Common myeloid progenitor, CD34-positive (primary cell): ENCODE data around the gene ZBTB1.
"Not testable (repeated sequence)": the region's sequence is repeated elsewhere in the genome, so short reads cannot be mapped to it uniquely, and the experiment has no call there.

Source experiments
- CTCF ChIA-PET: fragments of 350-600 bp; sonication (Branson Sonifier 250); formaldehyde crosslinking; loops from one replicate; lab custom pipeline; 2021; ENCODE audit warnings: antibody characterized with exemption; lab: Charles Lee
- POLR2A ChIA-PET: fragments of 350-600 bp; sonication (Branson Sonifier 250); formaldehyde crosslinking; loops from one replicate; lab custom pipeline; 2021; ENCODE audit warnings: antibody characterized with exemption; lab: Charles Lee
- DNase-seq, 3 donors: peaks; one replicate each; pipeline versions ENCODE4 v3.0.0 to v3.0.0-alpha.2; 2013
- H3K27ac ChIP-seq, 2 experiments: 1 replicate in 1 of 2; 2 replicates in 1 of 2; pipeline ENCODE4 v1.7.0; 2013; ENCODE audit warnings: inconsistent platforms in 2 of 2, low read length in 2 of 2, mild to moderate bottlenecking in 2 of 2, low read depth in 1 of 2, moderate library complexity in 1 of 2; ENCODE audit not compliant: severe bottlenecking in 2 of 2, insufficient read depth in 1 of 2, poor library complexity in 1 of 2
- H3K27me3 ChIP-seq, 5 experiments: replicated peaks in 2 of 5; 1 replicate in 3 of 5; 2 replicates in 2 of 5; pipeline versions ENCODE4 v1.6.1 to v1.7.0; 2013; ENCODE audit warnings: low read length in 4 of 5, mild to moderate bottlenecking in 2 of 5, moderate library complexity in 2 of 5, inconsistent platforms in 1 of 5; ENCODE audit not compliant: insufficient read depth in 5 of 5, control insufficient read depth in 4 of 5
- H3K36me3 ChIP-seq, 4 experiments: 1 replicate in 2 of 4; 2 replicates in 2 of 4; pipeline versions ENCODE4 v1.6.1 to v1.7.0; 2013; ENCODE audit warnings: low read length in 3 of 4, control low read depth in 1 of 4, mild to moderate bottlenecking in 1 of 4; ENCODE audit not compliant: control insufficient read depth in 4 of 4, insufficient read depth in 4 of 4
- H3K4me1 ChIP-seq, 4 experiments: 1 replicate in 3 of 4; 2 replicates in 1 of 4; pipeline versions ENCODE4 v1.6.1 to v1.7.1; 2013; ENCODE audit warnings: low read length in 3 of 4, mild to moderate bottlenecking in 3 of 4, control low read depth in 1 of 4, inconsistent platforms in 1 of 4, moderate library complexity in 1 of 4; ENCODE audit not compliant: control insufficient read depth in 4 of 4, insufficient read depth in 4 of 4; ENCODE audit errors: control extremely low read depth in 1 of 4
- H3K4me3 ChIP-seq, 7 experiments: 1 replicate in 4 of 7; 2 replicates in 3 of 7; pipeline versions ENCODE4 v1.5.1 to v1.7.0; 2013; ENCODE audit warnings: mild to moderate bottlenecking in 7 of 7, low read length in 6 of 7, moderate library complexity in 6 of 7, inconsistent platforms in 2 of 7, low read depth in 2 of 7, control low read depth in 1 of 7; ENCODE audit not compliant: insufficient read depth in 4 of 7, control insufficient read depth in 1 of 7; ENCODE audit errors: extremely low read depth in 1 of 7
- H3K9me3 ChIP-seq, 5 experiments: 1 replicate in 4 of 5; 2 replicates in 1 of 5; pipeline versions ENCODE4 v1.6.1 to v1.7.1; 2013; ENCODE audit warnings: low read length in 4 of 5, mild to moderate bottlenecking in 2 of 5, inconsistent platforms in 1 of 5, low read depth in 1 of 5, moderate library complexity in 1 of 5; ENCODE audit not compliant: control insufficient read depth in 4 of 5, insufficient read depth in 2 of 5; ENCODE audit errors: control extremely low read depth in 1 of 5
- WGBS: methylation state at CpG from one replicate; pipeline ENCODE4 v1.1.5; 2013; ENCODE audit not compliant: insufficient coverage; 5-methylcytosine and 5-hydroxymethylcytosine counted together

ZBTB1 gene

GRCh38 chr14:64517667-64518066 lies 13.1 kb downstream of the ZBTB1 start:
- POLR2A ChIA-PET, H3K27ac ChIP-seq, H3K4me3 ChIP-seq, CTCF ChIA-PET, H3K27me3 ChIP-seq, H3K4me1 ChIP-seq, H3K9me3 ChIP-seq, DNase-seq: not testable (repeated sequence)
- 100% methylated on average over 3 of the region's 6 CpGs for WGBS
- peaks cover 3 to 15% (median 9%) of the 10 kb centered on the region in 4 experiments for H3K36me3 ChIP-seq

- ChIA-PET POLR2A (no interaction called here), CTCF (interaction anchor here (1.1 kb wide), 1 partner anchor 9 kb away, joined by 3 read pairs; no protein-coding TSS in a partner anchor)
- no peak overlapping the region for H3K27ac ChIP-seq
- no peaks in the 10 kb centered on the region for H3K4me1 ChIP-seq
- H3K4me3 ChIP-seq: no peak overlapping the region
- no peaks in the 10 kb centered on the region for H3K27me3 ChIP-seq
- WGBS: no CpG with 5 or more reads among the region's 4 CpGs
- DNase-seq: no peak
- H3K36me3 ChIP-seq: peaks cover 8 to 21% (median 14%) of the 10 kb centered on the region in 4 experiments
- H3K9me3 ChIP-seq: no peaks in the 10 kb centered on the region
Measured at GRCh38 chr14:64518229-64518628, 13.7 kb downstream of the ZBTB1 start.

- Histone ChIP-seq H3K27me3 (no peaks in the 10 kb centered on the region), H3K4me3 (no peak overlapping the region), H3K27ac (no peak overlapping the region), H3K4me1 (no peaks in the 10 kb centered on the region), H3K36me3 (peaks cover 10 to 26% (median 17%) of the 10 kb centered on the region in 4 experiments), H3K9me3 (no peaks in the 10 kb centered on the region)
- CTCF ChIA-PET: interaction anchor here (0.6 to 1.8 kb wide), 2 partner anchors 9 to 47 kb away, joined by 3 to 9 read pairs; no protein-coding TSS in a partner anchor
- POLR2A ChIA-PET: no interaction called here
- WGBS: 91% methylated on average over 3 of the region's 4 CpGs
- no peak for DNase-seq
Measured at GRCh38 chr14:64520699-64521098, 16.1 kb downstream of the ZBTB1 start.

- WGBS: 98% methylated on average over 6 of the region's 9 CpGs
- ChIA-PET CTCF (interaction anchor here (1.3 kb wide), 1 partner anchor 13 kb away, joined by 5 read pairs; no protein-coding TSS in a partner anchor), POLR2A (interaction anchor here (0.8 kb wide), 1 partner anchor 18 kb away, joined by 3 read pairs; the partner anchor contains the start of gene ZBTB1)
- no peak overlapping the region for H3K4me3 ChIP-seq
- no peak overlapping the region for H3K27ac ChIP-seq
- H3K9me3 ChIP-seq: no peaks in the 10 kb centered on the region
- H3K36me3 ChIP-seq: peaks cover 15 to 27% (median 17%) of the 10 kb centered on the region in 4 experiments
- no peak for DNase-seq
- no peaks in the 10 kb centered on the region for H3K27me3 ChIP-seq
- no peaks in the 10 kb centered on the region for H3K4me1 ChIP-seq
Measured at GRCh38 chr14:64522591-64523355, 18.2 kb downstream of the ZBTB1 start.

GRCh38 chr14:64525354-64525753 lies 20.8 kb downstream of the ZBTB1 start:
- DNase-seq: no peak
- Histone ChIP-seq H3K27ac (peak overlapping the region in 1 of 2 experiments; percentile 1), H3K36me3 (peaks cover 15 to 31% (median 19%) of the 10 kb centered on the region in 4 experiments), H3K9me3 (no peaks in the 10 kb centered on the region), H3K4me3 (no peak overlapping the region), H3K27me3 (no peaks in the 10 kb centered on the region), H3K4me1 (no peaks in the 10 kb centered on the region)
- CTCF ChIA-PET: interaction anchor here (1.5 kb wide), 1 partner anchor 15 kb away, joined by 3 read pairs; the partner anchor contains the start of gene HSPA2
- no CpG with 5 or more reads among the region's 2 CpGs for WGBS
- POLR2A ChIA-PET: interaction anchor here (0.9 kb wide), 1 partner anchor 138 kb away, joined by 3 read pairs; no protein-coding TSS in a partner anchor

- ChIA-PET POLR2A (no interaction called here), CTCF (interaction anchor here (1.2 kb wide), 1 partner anchor 135 kb away, joined by 4 read pairs; no protein-coding TSS in a partner anchor)
- Histone ChIP-seq H3K27me3 (no peaks in the 10 kb centered on the region), H3K4me3 (no peak overlapping the region), H3K4me1 (no peaks in the 10 kb centered on the region), H3K36me3 (peaks cover 0 to 4% (median 3%) of the 10 kb centered on the region in 4 experiments), H3K27ac (no peak overlapping the region), H3K9me3 (no peaks in the 10 kb centered on the region)
- WGBS: no CpG with 5 or more reads among the region's 2 CpGs
- no peak for DNase-seq
Measured at GRCh38 chr14:64531567-64531966, 27.0 kb downstream of the ZBTB1 start.
